IgD-negative memory B cell (primary cell): Measurements from ENCODE around the gene HNRNPU. TPM values are rescaled to one million over a fixed set of nuclear protein-coding genes. Genes with fewer than 3 reads are reported as not detected.
"Not testable (repeated sequence)": the region's sequence is repeated elsewhere in the genome, so short reads cannot be mapped to it uniquely, and the experiment has no call there.

ENCODE experiments used
- H3K27ac Mint-ChIP-seq, 3 donors: one replicate each; pipeline ENCODE4 v1.8.0; 2020 to 2022; ENCODE audit warnings: mild to moderate bottlenecking in 3 of 3, mixed read lengths in 3 of 3, moderate library complexity in 1 of 3
- H3K27me3 Mint-ChIP-seq: one replicate; pipeline ENCODE4 v1.8.0; 2021; ENCODE audit warnings: mixed read lengths
- H3K36me3 Mint-ChIP-seq: one replicate; pipeline ENCODE4 v1.8.0; 2020; ENCODE audit warnings: mild to moderate bottlenecking, mixed read lengths
- H3K4me1 Mint-ChIP-seq, 3 donors: one replicate each; pipeline ENCODE4 v1.8.0; 2020 to 2022; ENCODE audit warnings: mixed read lengths in 3 of 3, mild to moderate bottlenecking in 1 of 3
- H3K4me3 Mint-ChIP-seq, 4 donors: one replicate each; pipeline ENCODE4 v1.8.0; 2020 to 2022; ENCODE audit warnings: mild to moderate bottlenecking in 4 of 4, mixed read lengths in 4 of 4, moderate library complexity in 3 of 4
- H3K9me3 Mint-ChIP-seq, 3 donors: one replicate each; pipeline ENCODE4 v1.8.0; 2020 to 2021; ENCODE audit warnings: mixed read lengths in 3 of 3, mild to moderate bottlenecking in 1 of 3
- polyA plus RNA-seq: library from polyadenylated mRNA; unstranded; fragments of 300-500 nt; fragmentation: Illumina TruSeq; gene quantifications from one replicate; pipeline ENCODE4 v1.2.3, GENCODE V29; 2021

The HNRNPU gene
- polyA plus RNA-seq, 1 donor from 2014 or later = 339 TPM

DNA sequence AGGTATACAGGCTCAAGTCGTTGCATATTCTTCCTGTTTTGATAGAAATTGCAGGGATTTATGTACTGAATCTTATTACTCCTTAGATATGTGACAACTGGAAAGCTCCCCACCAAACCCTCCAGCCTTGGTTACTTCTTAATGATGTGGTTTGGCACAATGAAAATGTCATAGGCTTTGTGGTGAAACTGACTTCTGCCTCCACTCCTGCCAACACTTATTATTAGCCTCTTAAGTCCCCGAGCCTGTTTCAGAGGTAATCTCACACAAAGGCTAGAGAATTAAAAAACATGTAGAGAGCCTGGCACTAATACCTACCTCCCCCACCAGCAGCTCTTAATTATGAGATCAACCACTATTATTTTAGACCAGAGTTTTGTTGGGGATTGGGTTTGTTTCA, 24.7 kb downstream of the HNRNPU start:
- peaks cover 5% of the 10 kb centered on the region for H3K36me3 Mint-ChIP-seq
- peak overlapping the region in 1 of 4 donors; percentile 54 for H3K4me3 Mint-ChIP-seq
- peaks cover 21 to 39% (median 35%) of the 10 kb centered on the region in 3 donors for H3K4me1 Mint-ChIP-seq
- no peaks in the 10 kb centered on the region for H3K9me3 Mint-ChIP-seq
- H3K27me3 Mint-ChIP-seq = no peaks in the 10 kb centered on the region
- peak overlapping the region in 2 of 3 donors; percentile 64 to 96 for H3K27ac Mint-ChIP-seq

- H3K36me3 Mint-ChIP-seq = peaks cover 5% of the 10 kb centered on the region
- H3K4me1 Mint-ChIP-seq = peaks cover 24 to 44% (median 42%) of the 10 kb centered on the region in 3 donors
- H3K27ac Mint-ChIP-seq = peak overlapping the region in 2 of 3 donors; percentile 29 to 96
- H3K9me3 Mint-ChIP-seq = no peaks in the 10 kb centered on the region
- H3K4me3 Mint-ChIP-seq = peak overlapping the region in 3 of 4 donors; percentile 38 to 99 (median 95)
- H3K27me3 Mint-ChIP-seq = no peaks in the 10 kb centered on the region
Measured at GRCh38 chr1:244837597-244838258, 26.6 kb downstream of the HNRNPU start.

DNA sequence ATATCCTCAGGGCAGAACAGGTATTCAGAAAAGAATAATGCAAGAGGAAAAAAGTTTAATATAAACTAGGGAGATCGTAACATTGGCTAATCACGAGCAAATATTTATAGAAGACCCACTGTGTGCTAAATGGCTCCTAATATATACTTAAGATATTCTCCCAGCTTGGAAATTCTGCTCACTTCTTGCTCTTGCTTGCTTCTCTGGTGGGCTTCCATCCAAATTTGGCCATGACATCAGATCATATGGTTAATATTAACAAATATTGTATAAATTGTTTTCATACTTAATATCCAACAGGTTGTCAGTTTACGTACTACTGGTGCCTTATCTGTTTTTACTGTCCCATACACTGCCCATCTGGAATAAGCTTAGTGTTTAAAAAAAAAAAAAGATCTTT, 27.8 kb downstream of the HNRNPU start:
- Mint-ChIP-seq H3K27me3 (no peaks in the 10 kb centered on the region), H3K4me3 (peak overlapping the region; percentile 95 to 100 (median 98)), H3K27ac (peak overlapping the region; percentile 92 to 99 (median 96)), H3K36me3 (peaks cover 5% of the 10 kb centered on the region), H3K9me3 (no peaks in the 10 kb centered on the region), H3K4me1 (peaks cover 26 to 47% (median 44%) of the 10 kb centered on the region in 3 donors)

- Mint-ChIP-seq H3K9me3 (no peaks in the 10 kb centered on the region), H3K27ac (peak overlapping the region; percentile 92 to 99 (median 96)), H3K4me1 (peaks cover 26 to 46% (median 44%) of the 10 kb centered on the region in 3 donors), H3K4me3 (peak overlapping the region; percentile 95 to 100 (median 98)), H3K27me3 (no peaks in the 10 kb centered on the region), H3K36me3 (peaks cover 5% of the 10 kb centered on the region)
Measured at GRCh38 chr1:244836135-244836521, 28.2 kb downstream of the HNRNPU start.

DNA sequence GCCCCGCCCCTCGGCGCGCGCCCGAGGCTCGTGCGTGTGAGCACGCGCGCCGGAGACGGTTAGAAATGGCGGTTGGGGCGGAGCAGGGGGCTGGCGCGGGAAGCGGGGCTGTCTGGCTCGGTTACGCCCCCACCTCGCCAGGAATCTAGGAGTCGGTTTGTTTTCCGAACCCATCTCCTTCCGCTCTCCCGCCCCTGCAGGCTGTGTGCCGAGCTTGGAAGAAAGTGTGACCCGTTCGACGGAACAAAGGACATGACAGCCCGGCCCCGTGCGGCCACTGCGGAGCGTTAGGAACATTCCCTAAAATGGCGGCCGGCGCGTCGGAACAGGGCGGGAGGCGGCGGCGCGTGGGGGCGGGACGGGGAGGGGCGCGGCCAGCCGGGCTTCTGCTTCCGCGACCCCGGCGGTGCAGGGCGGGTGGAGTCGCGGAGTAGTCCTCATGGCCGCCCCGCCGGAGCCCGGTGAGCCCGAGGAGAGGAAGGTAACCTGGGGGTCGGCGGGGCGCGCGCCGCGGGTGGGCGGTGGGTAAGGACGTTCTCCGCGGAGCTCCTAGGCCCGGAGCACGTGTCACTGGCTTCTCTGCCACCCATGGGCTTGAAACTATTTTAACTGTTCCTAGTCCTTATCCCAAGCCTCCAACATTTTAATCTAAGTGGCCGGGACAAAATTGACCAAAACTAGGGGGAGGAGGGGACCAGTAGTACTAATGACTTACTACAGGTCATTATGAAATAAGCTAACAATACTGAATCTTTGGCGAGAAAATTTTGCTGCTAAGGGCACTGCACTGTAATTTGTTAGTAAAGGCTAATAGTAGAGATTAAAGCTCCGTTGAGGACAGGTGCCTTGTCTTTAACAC, 28.8 kb downstream of the HNRNPU start, which contains the start of gene COX20:
Gene COX20 (plus strand): TSS at position 383 of the 859 bp plus-strand sequence. CDS start 57 bp downstream, at position 440.
- Mint-ChIP-seq H3K27me3 (no peaks in the 10 kb centered on the region), H3K27ac (peak within 1 kb of the TSS; percentile 96 to 100 (median 99)), H3K4me3 (peak within 1 kb of the TSS; percentile 95 to 100 (median 98)), H3K4me1 (peaks cover 23 to 41% (median 37%) of the 10 kb centered on the region in 3 donors), H3K36me3 (peaks cover 5% of the 10 kb centered on the region), H3K9me3 (no peaks in the 10 kb centered on the region)

DNA sequence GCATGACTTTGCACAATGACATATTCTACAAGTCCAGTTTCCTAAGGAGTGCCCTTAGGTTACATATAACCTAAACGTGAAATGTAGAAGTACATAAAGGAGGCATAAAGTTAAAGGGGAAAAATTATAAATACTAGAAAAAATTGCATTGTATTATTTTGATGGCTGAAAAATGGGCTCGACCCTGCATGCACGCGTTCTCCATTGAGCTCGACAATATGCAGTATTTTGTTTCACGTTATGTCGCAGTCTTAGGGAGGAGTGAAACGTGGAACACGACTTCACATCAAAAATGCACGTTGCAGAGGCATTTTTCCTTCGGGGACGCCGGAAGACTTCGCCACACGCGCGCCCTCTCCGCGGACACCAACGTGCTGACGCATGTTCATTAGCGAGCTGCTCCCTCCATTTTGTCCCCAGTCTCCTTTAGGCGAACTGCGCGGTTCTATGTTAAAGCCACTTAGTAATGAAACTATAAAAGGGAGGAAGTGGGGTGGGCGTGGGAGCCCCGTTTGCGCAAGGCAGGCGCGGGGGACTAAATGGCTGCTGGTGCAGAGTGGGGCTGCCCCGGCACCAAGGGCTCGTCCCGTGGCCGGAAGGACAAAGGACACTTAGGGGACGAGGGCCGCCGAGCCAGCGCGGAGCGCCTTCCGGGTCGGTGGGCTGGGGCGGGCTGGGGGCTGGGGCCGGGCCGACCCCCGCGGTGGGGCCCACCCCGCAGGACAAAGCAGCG, 29.6 kb downstream of the HNRNPU start:
- Mint-ChIP-seq H3K4me1 (peaks cover 20 to 37% (median 33%) of the 10 kb centered on the region in 3 donors), H3K36me3 (peaks cover 5% of the 10 kb centered on the region), H3K27me3 (no peaks in the 10 kb centered on the region), H3K9me3 (no peaks in the 10 kb centered on the region), H3K27ac (peak overlapping the region; percentile 96 to 100 (median 99)), H3K4me3 (peak overlapping the region; percentile 95 to 100 (median 98))

DNA sequence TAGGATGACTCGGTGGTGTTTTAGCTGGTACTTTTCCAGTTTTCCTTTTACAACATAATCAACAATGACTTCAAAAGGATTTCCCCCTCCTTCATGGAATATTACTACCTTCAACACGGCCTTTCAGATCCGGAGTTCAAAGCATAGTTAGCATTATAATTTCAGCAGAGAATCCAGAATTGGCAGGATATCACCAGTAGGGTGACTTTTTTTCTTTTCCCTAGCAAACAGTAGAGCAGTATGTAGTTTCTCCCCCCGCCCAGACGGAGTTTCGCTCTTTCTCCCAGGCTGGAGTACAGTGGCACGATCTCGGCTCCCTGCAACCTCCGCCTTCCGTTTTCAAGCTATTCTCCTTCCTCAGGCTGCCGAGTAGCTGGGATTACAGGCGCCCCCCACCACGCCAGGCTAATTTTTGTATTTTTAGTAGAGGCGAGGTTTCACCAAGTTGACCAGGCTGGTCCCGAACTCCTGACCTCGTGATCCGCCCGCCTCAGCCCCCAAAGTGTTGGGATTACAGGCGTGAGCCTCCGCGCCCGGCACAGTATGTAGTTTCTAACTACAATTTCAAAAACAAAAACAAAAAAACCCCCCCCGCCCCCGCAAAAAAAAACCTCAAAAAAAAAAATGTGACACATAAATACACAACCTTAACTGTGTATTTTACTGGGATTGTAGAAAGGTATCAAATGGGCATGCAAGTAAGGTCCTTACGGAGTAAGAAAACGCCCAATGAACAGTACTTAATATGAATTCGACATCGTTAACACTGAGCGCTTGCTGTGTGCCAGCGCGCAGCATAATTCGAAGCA, 30.4 kb downstream of the HNRNPU start:
- peaks cover 20 to 33% (median 31%) of the 10 kb centered on the region in 3 donors for H3K4me1 Mint-ChIP-seq
- H3K27me3 Mint-ChIP-seq = no peaks in the 10 kb centered on the region
- H3K9me3 Mint-ChIP-seq = no peaks in the 10 kb centered on the region
- peaks cover 6% of the 10 kb centered on the region for H3K36me3 Mint-ChIP-seq
- H3K27ac Mint-ChIP-seq = peak overlapping the region; percentile 96 to 99 (median 99)
- peak overlapping the region; percentile 95 to 100 (median 98) for H3K4me3 Mint-ChIP-seq

- H3K4me1 Mint-ChIP-seq = peaks cover 20 to 30% (median 27%) of the 10 kb centered on the region in 3 donors
- H3K4me3 Mint-ChIP-seq = peak overlapping the region; percentile 95 to 100 (median 98)
- H3K27ac Mint-ChIP-seq = peak overlapping the region; percentile 96 to 99 (median 99)
- H3K36me3 Mint-ChIP-seq, H3K9me3 Mint-ChIP-seq, H3K27me3 Mint-ChIP-seq: not testable (repeated sequence)
Measured at GRCh38 chr1:244833260-244833659, 31.1 kb downstream of the HNRNPU start.

DNA sequence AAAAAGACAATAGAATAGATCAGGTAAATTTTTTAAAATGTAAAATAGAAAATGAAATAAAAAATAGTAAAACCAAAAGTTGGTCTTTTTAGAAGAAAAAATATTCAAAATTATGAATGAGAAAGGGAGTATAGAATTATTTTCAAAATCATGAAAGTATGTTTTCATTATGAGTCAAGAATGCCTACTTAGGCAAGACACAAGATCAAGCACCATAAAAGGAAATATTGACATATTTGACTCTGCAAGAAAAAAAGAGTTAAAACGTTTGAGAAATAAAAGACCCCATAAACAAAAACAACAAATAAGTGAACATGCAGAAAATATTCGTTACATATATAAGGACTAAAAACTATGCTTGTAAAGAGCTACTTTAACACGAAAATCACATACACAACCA, 33.7 kb downstream of the HNRNPU start:
- H3K4me3 Mint-ChIP-seq = peak overlapping the region in 1 of 4 donors; percentile 19
- no peak overlapping the region for H3K27ac Mint-ChIP-seq
- peaks cover 5% of the 10 kb centered on the region for H3K36me3 Mint-ChIP-seq
- H3K9me3 Mint-ChIP-seq = no peaks in the 10 kb centered on the region
- no peaks in the 10 kb centered on the region for H3K27me3 Mint-ChIP-seq
- peaks cover 5 to 16% (median 7%) of the 10 kb centered on the region in 3 donors for H3K4me1 Mint-ChIP-seq

GRCh38 chr1:244826712-244827111, 37.6 kb downstream of the HNRNPU start:
- Mint-ChIP-seq H3K4me3 (no peak overlapping the region), H3K4me1 (peaks cover 0 to 6% (median 2%) of the 10 kb centered on the region in 3 donors), H3K36me3 (peaks cover 5% of the 10 kb centered on the region), H3K27ac (no peak overlapping the region), H3K27me3 (peaks cover 2% of the 10 kb centered on the region), H3K9me3 (no peaks in the 10 kb centered on the region)

DNA sequence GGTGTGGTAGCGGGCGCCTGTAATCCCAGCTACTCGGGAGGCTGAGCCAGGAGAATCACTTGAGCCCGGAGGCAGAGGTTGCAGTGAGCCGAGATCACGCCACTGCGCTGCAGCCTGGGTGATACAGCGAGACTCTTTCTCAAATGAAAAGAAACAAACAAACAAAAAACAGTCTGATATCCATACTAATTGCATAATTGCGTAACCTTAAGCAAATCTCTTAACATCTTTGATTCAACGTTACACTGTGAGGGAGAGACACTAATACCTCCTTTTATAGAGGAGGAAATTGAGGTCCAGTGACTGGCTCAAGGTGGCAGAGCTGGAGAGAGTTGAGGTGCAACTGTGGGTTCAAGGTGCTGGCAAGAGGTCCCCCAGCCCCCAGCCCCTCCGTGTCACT, 41.5 kb downstream of the HNRNPU start:
- no peak overlapping the region for H3K4me3 Mint-ChIP-seq
- H3K9me3 Mint-ChIP-seq = no peaks in the 10 kb centered on the region
- no peak overlapping the region for H3K27ac Mint-ChIP-seq
- H3K27me3 Mint-ChIP-seq = peaks cover 2% of the 10 kb centered on the region
- peaks cover 0 to 6% (median 2%) of the 10 kb centered on the region in 3 donors for H3K4me1 Mint-ChIP-seq
- peaks cover 3% of the 10 kb centered on the region for H3K36me3 Mint-ChIP-seq

DNA sequence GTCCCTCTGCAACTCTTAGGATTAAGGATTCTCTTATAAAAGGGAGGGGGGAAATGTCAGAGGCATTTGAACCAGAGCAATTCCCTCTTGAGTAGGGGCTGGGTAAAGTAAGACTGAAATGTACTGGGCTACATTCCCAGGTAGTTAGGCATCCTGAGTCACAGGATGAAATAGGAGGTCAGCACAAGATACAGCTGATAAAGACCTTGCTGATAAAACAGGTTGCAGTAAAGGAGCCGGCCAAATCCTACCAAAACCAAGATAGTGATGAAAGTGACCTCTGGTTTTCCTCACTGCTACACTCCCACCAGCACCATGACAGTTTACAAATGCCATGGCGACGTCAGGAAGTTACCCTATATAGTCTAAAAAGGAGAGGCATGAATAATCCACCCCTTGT, 43.2 kb downstream of the HNRNPU start:
- H3K4me3 Mint-ChIP-seq = no peak overlapping the region
- no peak overlapping the region for H3K27ac Mint-ChIP-seq
- peaks cover 4 to 13% (median 6%) of the 10 kb centered on the region in 3 donors for H3K4me1 Mint-ChIP-seq
- H3K36me3 Mint-ChIP-seq = no peaks in the 10 kb centered on the region
- peaks cover 2% of the 10 kb centered on the region for H3K27me3 Mint-ChIP-seq
- H3K9me3 Mint-ChIP-seq = no peaks in the 10 kb centered on the region

DNA sequence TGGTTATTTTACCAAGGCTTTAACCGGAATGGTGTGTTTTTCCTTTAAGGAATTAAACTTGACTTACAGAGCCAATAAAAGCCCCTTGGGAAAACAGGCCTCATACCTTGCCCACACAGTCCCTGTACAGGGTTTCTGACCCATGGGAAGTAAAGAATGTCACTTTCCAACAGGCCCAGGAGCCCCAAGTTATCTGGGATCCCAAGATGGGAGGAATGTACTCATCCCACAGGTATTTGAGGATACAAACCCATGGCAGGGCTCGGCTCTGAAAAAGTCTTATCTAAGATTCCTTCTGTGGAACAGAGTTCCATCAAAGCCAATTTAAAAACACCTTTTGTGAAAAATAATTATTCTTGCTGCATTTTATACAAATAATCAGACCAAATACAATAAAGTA, 44.2 kb downstream of the HNRNPU start:
- Mint-ChIP-seq H3K4me1 (peaks cover 8 to 13% (median 10%) of the 10 kb centered on the region in 3 donors), H3K36me3 (no peaks in the 10 kb centered on the region), H3K27ac (no peak overlapping the region), H3K27me3 (peaks cover 2% of the 10 kb centered on the region), H3K4me3 (no peak overlapping the region), H3K9me3 (no peaks in the 10 kb centered on the region)

- H3K4me1 Mint-ChIP-seq = peaks cover 8 to 21% (median 19%) of the 10 kb centered on the region in 3 donors
- peak overlapping the region in 1 of 4 donors; percentile 24 for H3K4me3 Mint-ChIP-seq
- no peaks in the 10 kb centered on the region for H3K27me3 Mint-ChIP-seq
Measured at GRCh38 chr1:244817415-244817894, 46.9 kb downstream of the HNRNPU start.

More at GRCh38 chr1:244817415-244817894, 46.9 kb downstream of the HNRNPU start:
- H3K27ac Mint-ChIP-seq = no peak overlapping the region
- no peaks in the 10 kb centered on the region for H3K9me3 Mint-ChIP-seq
- no peaks in the 10 kb centered on the region for H3K36me3 Mint-ChIP-seq
